Parathyroid adenoma (tissue), 2 donors: ENCODE results near the gene FAM181A.

Source experiments
- H2AFZ ChIP-seq: fragments of 300-600 bp; sonication (generic); one replicate; pipeline ENCODE4 v1.7.0; 2017; ENCODE audit warnings: antibody characterized with exemption, mild to moderate bottlenecking
- H3K27ac ChIP-seq: fragments of 300-600 bp; sonication (generic); one replicate; pipeline ENCODE4 v1.7.0; 2017
- H3K27me3 ChIP-seq: fragments of 300-600 bp; sonication (generic); one replicate; pipeline ENCODE4 v1.7.0; 2017; ENCODE audit warnings: low read length; ENCODE audit not compliant: control insufficient read depth, insufficient read depth
- H3K36me3 ChIP-seq: fragments of 300-600 bp; sonication (generic); one replicate; pipeline ENCODE4 v1.7.0; 2017; ENCODE audit warnings: low read length; ENCODE audit not compliant: control insufficient read depth, insufficient read depth
- H3K4me1 ChIP-seq: fragments of 300-600 bp; sonication (generic); one replicate; pipeline ENCODE4 v1.7.0; 2017; ENCODE audit warnings: control low read depth
- H3K4me2 ChIP-seq: fragments of 300-600 bp; sonication (generic); one replicate; pipeline ENCODE4 v1.7.0; 2017; ENCODE audit warnings: low read length
- H3K4me3 ChIP-seq: fragments of 300-600 bp; sonication (generic); one replicate; pipeline ENCODE4 v1.7.0; 2017; ENCODE audit warnings: low read depth, low read length
- H3K79me2 ChIP-seq: fragments of 300-600 bp; sonication (generic); one replicate; pipeline ENCODE4 v1.7.0; 2017; ENCODE audit warnings: control low read depth
- H3K9ac ChIP-seq: fragments of 300-600 bp; sonication (generic); one replicate; pipeline ENCODE4 v1.7.0; 2017; ENCODE audit warnings: mild to moderate bottlenecking
- H3K9me3 ChIP-seq: fragments of 300-600 bp; sonication (generic); one replicate; pipeline ENCODE4 v1.7.0; 2017; ENCODE audit warnings: low read length; ENCODE audit not compliant: control insufficient read depth
- TF ChIP-seq, protein P1 (sequence below): fragments of 300-600 bp; sonication (generic); IDR thresholded peaks from one replicate; pipeline ENCODE4 v1.7.0; 2017; ENCODE audit warnings: antibody characterized with exemption, mild to moderate bottlenecking
- donor health status: primary hyperparathyroidism.

Gene FAM181A

DNA sequence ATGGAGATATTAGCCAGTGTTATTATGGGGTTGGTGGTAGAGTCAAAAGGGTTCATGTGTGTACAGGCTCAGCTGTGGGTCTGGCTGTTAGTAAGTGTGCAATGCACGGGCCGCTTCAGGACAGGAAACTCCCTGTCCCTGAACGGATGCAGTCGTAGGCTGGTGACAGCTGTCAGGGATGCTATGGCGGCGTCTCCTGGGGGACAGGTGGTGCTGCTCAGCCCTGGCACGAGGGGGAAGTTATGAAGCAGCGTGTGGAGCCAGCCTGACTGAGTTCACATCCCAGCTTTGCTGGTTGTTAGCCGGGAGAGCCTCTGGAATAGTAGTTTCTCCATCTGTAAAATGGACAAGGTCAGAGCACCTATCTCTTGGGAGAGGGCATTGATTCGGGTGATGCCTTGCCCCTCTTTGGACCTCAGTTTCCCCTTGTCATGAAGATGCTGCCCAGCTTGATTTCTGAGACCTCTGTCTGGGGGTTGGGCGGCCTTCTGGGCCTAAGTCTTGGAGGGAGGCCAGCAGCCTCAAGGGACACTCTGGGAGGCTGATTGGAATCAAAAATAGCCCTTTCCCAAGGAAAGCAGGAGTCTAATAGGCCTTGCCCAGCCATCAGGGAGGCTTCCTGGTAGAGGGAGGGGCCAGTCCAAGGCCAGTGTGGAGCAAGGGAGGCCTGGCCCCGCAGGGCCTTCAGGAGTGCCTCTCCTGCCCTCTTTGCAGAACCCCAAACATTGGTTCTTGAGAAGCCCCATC, 42.1 kb downstream of the FAM181A start:
- H3K4me1 ChIP-seq: no peaks in the 10 kb centered on the region
- H3K9me3 ChIP-seq: no peaks in the 10 kb centered on the region
- TF ChIP-seq, protein P1, sequence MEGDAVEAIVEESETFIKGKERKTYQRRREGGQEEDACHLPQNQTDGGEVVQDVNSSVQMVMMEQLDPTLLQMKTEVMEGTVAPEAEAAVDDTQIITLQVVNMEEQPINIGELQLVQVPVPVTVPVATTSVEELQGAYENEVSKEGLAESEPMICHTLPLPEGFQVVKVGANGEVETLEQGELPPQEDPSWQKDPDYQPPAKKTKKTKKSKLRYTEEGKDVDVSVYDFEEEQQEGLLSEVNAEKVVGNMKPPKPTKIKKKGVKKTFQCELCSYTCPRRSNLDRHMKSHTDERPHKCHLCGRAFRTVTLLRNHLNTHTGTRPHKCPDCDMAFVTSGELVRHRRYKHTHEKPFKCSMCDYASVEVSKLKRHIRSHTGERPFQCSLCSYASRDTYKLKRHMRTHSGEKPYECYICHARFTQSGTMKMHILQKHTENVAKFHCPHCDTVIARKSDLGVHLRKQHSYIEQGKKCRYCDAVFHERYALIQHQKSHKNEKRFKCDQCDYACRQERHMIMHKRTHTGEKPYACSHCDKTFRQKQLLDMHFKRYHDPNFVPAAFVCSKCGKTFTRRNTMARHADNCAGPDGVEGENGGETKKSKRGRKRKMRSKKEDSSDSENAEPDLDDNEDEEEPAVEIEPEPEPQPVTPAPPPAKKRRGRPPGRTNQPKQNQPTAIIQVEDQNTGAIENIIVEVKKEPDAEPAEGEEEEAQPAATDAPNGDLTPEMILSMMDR: no peak
- H3K4me3 ChIP-seq: no peak overlapping the region
- no peaks in the 10 kb centered on the region for H3K36me3 ChIP-seq
- no peak overlapping the region for H2AFZ ChIP-seq
- H3K79me2 ChIP-seq: no peaks in the 10 kb centered on the region
- H3K27me3 ChIP-seq: no peaks in the 10 kb centered on the region
- no peak overlapping the region for H3K4me2 ChIP-seq
- H3K27ac ChIP-seq: no peak overlapping the region
- H3K9ac ChIP-seq: no peak overlapping the region

DNA sequence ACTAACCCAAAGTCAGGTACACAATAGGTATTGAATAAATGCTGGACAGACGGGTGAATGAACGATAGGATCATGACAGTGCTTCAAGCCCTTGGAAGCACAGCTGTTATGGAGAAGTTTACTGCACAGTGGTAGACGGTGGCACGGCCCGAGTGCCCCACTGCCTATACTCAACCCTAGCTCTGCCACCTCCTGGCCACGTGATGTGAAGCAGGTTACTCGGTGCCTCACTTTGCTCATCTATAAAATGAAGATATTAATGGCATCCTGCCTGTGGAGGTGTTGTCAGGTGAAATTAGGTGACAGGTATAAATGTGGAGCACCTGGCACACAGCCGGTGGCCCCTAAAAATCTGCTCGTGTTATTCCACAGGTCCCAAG, 43.4 kb downstream of the FAM181A start:
- Histone ChIP-seq H3K4me1 (no peaks in the 10 kb centered on the region), H3K4me3 (no peak overlapping the region), H3K36me3 (no peaks in the 10 kb centered on the region), H3K27ac (no peak overlapping the region), H3K4me2 (no peak overlapping the region), H3K79me2 (no peaks in the 10 kb centered on the region), H2AFZ (no peak overlapping the region), H3K27me3 (no peaks in the 10 kb centered on the region), H3K9me3 (no peaks in the 10 kb centered on the region), H3K9ac (no peak overlapping the region)
- TF ChIP-seq, protein P1: no peak

DNA sequence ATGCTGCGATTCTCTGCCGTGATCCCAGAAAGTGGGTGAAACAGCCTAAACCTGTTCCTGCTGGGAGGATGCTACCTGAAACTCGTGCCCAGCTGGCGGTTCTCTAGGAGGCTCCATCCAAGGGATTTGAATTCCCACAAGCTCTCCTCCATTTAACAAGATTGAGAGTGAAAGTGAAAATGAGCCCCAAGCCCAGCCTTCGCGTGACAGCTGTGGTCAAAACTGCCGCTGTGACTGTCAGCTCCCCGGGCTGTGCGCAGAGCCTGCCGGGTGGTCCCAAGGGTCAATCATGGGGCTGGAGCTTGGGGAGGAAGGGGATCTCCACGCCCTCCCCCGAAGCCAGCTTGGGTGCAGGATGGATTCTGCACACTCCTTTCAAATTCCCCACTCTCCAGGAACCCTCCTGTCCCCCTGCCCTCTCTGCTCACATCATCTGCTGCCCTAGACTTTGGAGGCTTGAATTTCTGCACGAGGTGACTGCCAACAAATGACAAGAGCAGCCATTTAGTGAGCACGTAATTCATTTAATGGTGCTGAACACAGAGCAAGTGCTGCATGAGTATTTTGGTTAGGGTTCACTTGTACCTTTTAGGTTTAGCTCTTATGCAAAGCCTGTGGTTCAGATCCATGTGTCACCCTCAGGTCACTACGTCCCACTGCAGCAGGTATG, 44.0 kb downstream of the FAM181A start:
- Histone ChIP-seq H2AFZ (no peak overlapping the region), H3K4me2 (no peak overlapping the region), H3K9me3 (no peaks in the 10 kb centered on the region), H3K36me3 (no peaks in the 10 kb centered on the region), H3K27me3 (no peaks in the 10 kb centered on the region), H3K27ac (no peak overlapping the region), H3K79me2 (no peaks in the 10 kb centered on the region), H3K4me1 (no peaks in the 10 kb centered on the region), H3K4me3 (no peak overlapping the region), H3K9ac (no peak overlapping the region)
- TF ChIP-seq, protein P1: no peak

DNA sequence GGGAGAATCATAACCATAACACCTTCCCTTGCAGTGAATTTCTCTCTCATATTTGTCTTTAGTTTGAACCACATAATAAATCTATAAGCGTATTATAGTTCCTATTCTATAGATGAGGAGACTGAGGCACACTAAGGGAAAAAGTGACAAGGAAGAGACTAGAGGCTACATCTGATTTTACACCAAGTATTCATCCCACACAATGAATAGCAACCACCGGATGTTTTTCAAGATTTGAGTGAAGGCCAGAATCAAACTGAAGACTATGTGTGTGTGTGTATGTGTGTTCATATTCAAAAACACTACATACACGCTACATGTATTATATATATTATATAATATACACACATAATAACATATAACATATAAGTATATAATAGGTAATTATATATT, 44.5 kb downstream of the FAM181A start:
- Histone ChIP-seq H2AFZ (no peak overlapping the region), H3K79me2 (no peaks in the 10 kb centered on the region), H3K27me3 (no peaks in the 10 kb centered on the region), H3K27ac (no peak overlapping the region), H3K36me3 (no peaks in the 10 kb centered on the region), H3K9me3 (no peaks in the 10 kb centered on the region), H3K4me3 (no peak overlapping the region), H3K9ac (no peak overlapping the region), H3K4me1 (no peaks in the 10 kb centered on the region), H3K4me2 (no peak overlapping the region)
- TF ChIP-seq, protein P1: no peak
